Loucy (cell line): ENCODE data around the gene MBD6.

ENCODE experiments used
- CTCF ChIP-seq: fragments of 200-600 bp; sonication (generic); conservative IDR thresholded peaks from 2 replicates; pipeline ENCODE4 v1.5.1; 2014; ENCODE audit warnings: mild to moderate bottlenecking, antibody characterized with exemption, low read length
- EZH2phosphoT487 ChIP-seq: fragments of 200-600 bp; IDR thresholded peaks from 2 replicates; pipeline ENCODE4 v1.6.1; 2018; ENCODE audit warnings: antibody characterized with exemption, mild to moderate bottlenecking, moderate library complexity, borderline replicate concordance

- TF ChIP-seq CTCF: no peak
- TF ChIP-seq EZH2phosphoT487: no peak
Measured at GRCh38 chr12:57474430-57474829, 48.2 kb upstream of the MBD6 start.
